Measurements from ENCODE around the gene YBX2. TPM values are rescaled to one million over a fixed set of nuclear protein-coding genes. Genes with fewer than 3 reads are reported as not detected.

The YBX2 gene
- total RNA-seq, 1 experiment from 2014 or later, result 0.65 TPM

- peak overlapping the region; percentile 96 for H3K4me2 ChIP-seq
- H3K27ac ChIP-seq, result peak overlapping the region; percentile 67
- intact Hi-C loops (cut with micrococcal nuclease; ENCODE audit: unreplicated experiment), result loop anchor here (2.0 kb wide), 1 partner anchor 21 kb away; no protein-coding TSS in a partner anchor
- peak overlapping the region; percentile 100 for H3K4me3 ChIP-seq
- peak; percentile 73 to 84 for DNase-seq
- TSS peak; percentile 94 for BruUV-seq (replicated peaks)
- H4K20me1 ChIP-seq (ENCODE audit: insufficient read depth), result no peaks in the 10 kb centered on the region
- POLR2A ChIA-PET (ENCODE audit: unreplicated experiment), result interaction anchor here (0.5 to 1.1 kb wide), 13 partner anchors 15 to 306 kb away, joined by 3 to 13 read pairs (median 5); partner anchors contain the start of genes GABARAP and TMEM256
- H2AFZ ChIP-seq, result peak overlapping the region; percentile 90
- H3K4me1 ChIP-seq (replicated peaks; ENCODE audit: insufficient read depth), result peaks cover 16% of the 10 kb centered on the region
- H3K27me3 ChIP-seq (ENCODE audit: insufficient read depth, low read depth), result no peaks in the 10 kb centered on the region
- CTCF ChIA-PET, result interaction anchor here (0.6 to 1.3 kb wide), 5 partner anchors 12 to 284 kb away, joined by 3 to 6 read pairs (median 3); no protein-coding TSS in a partner anchor
- H3K9me3 ChIP-seq (ENCODE audit: insufficient read depth, low read depth), result no peaks in the 10 kb centered on the region
- TF ChIP-seq EZH2 (IDR thresholded peaks at IDR 0.05; ENCODE audit: low read depth) (no peak), CTCF (conservative IDR thresholded peaks at IDR 0.05) (no peak)
- H3K36me3 ChIP-seq (ENCODE audit: low read depth), result no peaks in the 10 kb centered on the region
- peaks cover 25% of the 10 kb centered on the region for H3K79me2 ChIP-seq (ENCODE audit: low read depth)
- H3K9me2 ChIP-seq (ENCODE audit: insufficient read depth), result no peaks in the 10 kb centered on the region
- H3F3A ChIP-seq (ENCODE audit: insufficient read depth, low read depth), result peaks cover 9% of the 10 kb centered on the region; the same call in 1 of the 2 replicates
Measured at GRCh38 chr17:7329997-7330637, 35.7 kb upstream of the YBX2 start.

- ChIA-PET POLR2A (ENCODE audit: unreplicated experiment) (interaction anchor here (0.5 to 1.1 kb wide), 20 partner anchors 9 to 823 kb away, joined by 3 to 16 read pairs (median 5); partner anchors contain the start of genes GABARAP, SENP3, TMEM256 and TMEM95), CTCF (interaction anchor here (0.5 to 1.3 kb wide), 6 partner anchors 14 to 679 kb away, joined by 3 to 11 read pairs (median 4); no protein-coding TSS in a partner anchor)
- intact Hi-C loops (cut with micrococcal nuclease; ENCODE audit: unreplicated experiment), result loop anchor here (2.0 kb wide), 1 partner anchor 21 kb away; no protein-coding TSS in a partner anchor
- Histone ChIP-seq H3K4me2 (peak overlapping the region; percentile 96), H3K4me3 (peak overlapping the region; percentile 100), H3K27ac (peak overlapping the region; percentile 67), H3K9me3 (ENCODE audit: insufficient read depth, low read depth) (no peaks in the 10 kb centered on the region), H3K9me2 (ENCODE audit: insufficient read depth) (no peaks in the 10 kb centered on the region), H3K27me3 (ENCODE audit: insufficient read depth, low read depth) (no peaks in the 10 kb centered on the region), H3K4me1 (replicated peaks; ENCODE audit: insufficient read depth) (peaks cover 16% of the 10 kb centered on the region), H3K79me2 (ENCODE audit: low read depth) (peaks cover 25% of the 10 kb centered on the region), H2AFZ (peak overlapping the region; percentile 90), H3F3A (ENCODE audit: insufficient read depth, low read depth) (peaks cover 9% of the 10 kb centered on the region; the same call in 1 of the 2 replicates), H4K20me1 (ENCODE audit: insufficient read depth) (no peaks in the 10 kb centered on the region), H3K36me3 (ENCODE audit: low read depth) (no peaks in the 10 kb centered on the region)
- TF ChIP-seq CTCF (conservative IDR thresholded peaks at IDR 0.05) (no peak), EZH2 (IDR thresholded peaks at IDR 0.05; ENCODE audit: low read depth) (no peak)
- DNase-seq, result peak; percentile 94 to 98
- BruUV-seq (replicated peaks), result TSS peak; percentile 86
Measured at GRCh38 chr17:7329374-7329996, 35.0 kb upstream of the YBX2 start.

GRCh38 chr17:7328840-7329373, 34.5 kb upstream of the YBX2 start, which contains the start of gene NEURL4:
Gene NEURL4 (minus strand): TSS chr17:7329335. CDS start chr17:7329312, 23 bp downstream.
- H3K4me1 ChIP-seq (replicated peaks; ENCODE audit: insufficient read depth), result peaks cover 16% of the 10 kb centered on the region
- POLR2A ChIA-PET (ENCODE audit: unreplicated experiment), result interaction anchor here (0.6 to 1.1 kb wide), 6 partner anchors 9 to 555 kb away, joined by 3 to 9 read pairs (median 4); partner anchors contain the start of genes SENP3, TMEM256 and WRAP53

More at GRCh38 chr17:7328840-7329373, 34.5 kb upstream of the YBX2 start, which contains the start of gene NEURL4:
- DNase-seq, result no peak
- TF ChIP-seq EZH2 (IDR thresholded peaks at IDR 0.05; ENCODE audit: low read depth), result no peak
- TF ChIP-seq CTCF (conservative IDR thresholded peaks at IDR 0.05), result no peak
- intact Hi-C loops (cut with micrococcal nuclease; ENCODE audit: unreplicated experiment), result loop anchor here (2.0 kb wide), 1 partner anchor 20 kb away; no protein-coding TSS in a partner anchor
- no peaks in the 10 kb centered on the region for H3K9me3 ChIP-seq (ENCODE audit: insufficient read depth, low read depth)
- H3K4me2 ChIP-seq, result peak within 1 kb of the TSS; percentile 96
- peaks cover 25% of the 10 kb centered on the region for H3K79me2 ChIP-seq (ENCODE audit: low read depth)
- peak within 1 kb of the TSS; percentile 90 for H2AFZ ChIP-seq
- peak within 1 kb of the TSS; percentile 100 for H3K4me3 ChIP-seq
- no peaks in the 10 kb centered on the region for H4K20me1 ChIP-seq (ENCODE audit: insufficient read depth)
- H3F3A ChIP-seq (ENCODE audit: insufficient read depth, low read depth), result peaks cover 9% of the 10 kb centered on the region; the same call in 1 of the 2 replicates
- no peaks in the 10 kb centered on the region for H3K36me3 ChIP-seq (ENCODE audit: low read depth)
- H3K27ac ChIP-seq, result peak within 1 kb of the TSS; percentile 67
- CTCF ChIA-PET, result interaction anchor here (0.5 to 1.3 kb wide), 3 partner anchors 13 to 678 kb away, joined by 6 to 11 read pairs (median 6); no protein-coding TSS in a partner anchor
- no peaks in the 10 kb centered on the region for H3K27me3 ChIP-seq (ENCODE audit: insufficient read depth, low read depth)
- BruUV-seq (replicated peaks), result no TSS peak
- no peaks in the 10 kb centered on the region for H3K9me2 ChIP-seq (ENCODE audit: insufficient read depth)

Data from PC-9 (cell line).